ENCODE results near the gene ARMC2. TPM values are rescaled to one million over a fixed set of nuclear protein-coding genes. Genes with fewer than 3 reads are reported as not detected.

Gene ARMC2
- total RNA-seq, 1 donor from 2014 or later, result 2.9 TPM

DNA sequence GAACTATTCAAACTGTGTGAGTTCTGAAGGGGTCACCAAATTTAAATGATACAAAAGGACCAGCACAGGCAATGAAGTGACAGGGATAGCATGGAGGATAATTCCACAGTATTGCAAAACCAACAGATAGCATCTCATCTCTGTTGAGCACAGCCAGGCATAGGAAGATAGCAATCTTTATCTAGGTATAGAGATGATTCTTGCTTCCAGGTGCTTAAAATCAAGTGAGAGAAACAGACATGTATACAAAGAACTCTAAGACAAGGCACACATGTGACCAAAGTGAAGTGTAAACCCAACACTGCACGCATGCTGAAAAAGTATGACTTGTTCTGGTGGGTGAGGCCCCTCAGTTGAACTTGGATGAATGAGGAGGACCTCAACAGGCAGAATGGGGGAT, 48.4 kb upstream of the ARMC2 start:
- no peaks in the 10 kb centered on the region for H3F3A ChIP-seq (ENCODE audit: low read depth)
- no peak overlapping the region for H3K4me2 ChIP-seq
- peaks cover 14% of the 10 kb centered on the region for H3K4me1 ChIP-seq
- no peak overlapping the region for H3K27ac Mint-ChIP-seq
- no peak for DNase-seq (ENCODE audit: low spot score)
- no peak overlapping the region for H3K9ac ChIP-seq
- H3K27me3 Mint-ChIP-seq (ENCODE audit: insufficient read depth, low read depth), result no peaks in the 10 kb centered on the region
- no peaks in the 10 kb centered on the region for H3K36me3 Mint-ChIP-seq
- no peaks in the 10 kb centered on the region for H3K9me3 Mint-ChIP-seq
- no peaks in the 10 kb centered on the region for H3K36me3 ChIP-seq
- no peak overlapping the region for H3K4me3 Mint-ChIP-seq
- peaks cover 35% of the 10 kb centered on the region for H3K4me1 Mint-ChIP-seq
- no peak overlapping the region for H3K4me3 ChIP-seq
- no peaks in the 10 kb centered on the region for H3K9me3 ChIP-seq (ENCODE audit: low read depth)
- H3K27ac ChIP-seq, result no peak overlapping the region
- no peaks in the 10 kb centered on the region for H3K27me3 ChIP-seq
- H3K79me2 ChIP-seq (ENCODE audit: low read depth), result no peaks in the 10 kb centered on the region
- H4K20me1 ChIP-seq (ENCODE audit: low read depth), result no peaks in the 10 kb centered on the region
- no peak overlapping the region for H2AFZ ChIP-seq (replicated peaks)
- TF ChIP-seq EZH2 (IDR thresholded peaks at IDR 0.05), result no peak
- no peak for TF ChIP-seq EZH2phosphoT487 (IDR thresholded peaks at IDR 0.05)
- TF ChIP-seq, protein P1, sequence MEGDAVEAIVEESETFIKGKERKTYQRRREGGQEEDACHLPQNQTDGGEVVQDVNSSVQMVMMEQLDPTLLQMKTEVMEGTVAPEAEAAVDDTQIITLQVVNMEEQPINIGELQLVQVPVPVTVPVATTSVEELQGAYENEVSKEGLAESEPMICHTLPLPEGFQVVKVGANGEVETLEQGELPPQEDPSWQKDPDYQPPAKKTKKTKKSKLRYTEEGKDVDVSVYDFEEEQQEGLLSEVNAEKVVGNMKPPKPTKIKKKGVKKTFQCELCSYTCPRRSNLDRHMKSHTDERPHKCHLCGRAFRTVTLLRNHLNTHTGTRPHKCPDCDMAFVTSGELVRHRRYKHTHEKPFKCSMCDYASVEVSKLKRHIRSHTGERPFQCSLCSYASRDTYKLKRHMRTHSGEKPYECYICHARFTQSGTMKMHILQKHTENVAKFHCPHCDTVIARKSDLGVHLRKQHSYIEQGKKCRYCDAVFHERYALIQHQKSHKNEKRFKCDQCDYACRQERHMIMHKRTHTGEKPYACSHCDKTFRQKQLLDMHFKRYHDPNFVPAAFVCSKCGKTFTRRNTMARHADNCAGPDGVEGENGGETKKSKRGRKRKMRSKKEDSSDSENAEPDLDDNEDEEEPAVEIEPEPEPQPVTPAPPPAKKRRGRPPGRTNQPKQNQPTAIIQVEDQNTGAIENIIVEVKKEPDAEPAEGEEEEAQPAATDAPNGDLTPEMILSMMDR (IDR thresholded peaks at IDR 0.05), result no peak

DNA sequence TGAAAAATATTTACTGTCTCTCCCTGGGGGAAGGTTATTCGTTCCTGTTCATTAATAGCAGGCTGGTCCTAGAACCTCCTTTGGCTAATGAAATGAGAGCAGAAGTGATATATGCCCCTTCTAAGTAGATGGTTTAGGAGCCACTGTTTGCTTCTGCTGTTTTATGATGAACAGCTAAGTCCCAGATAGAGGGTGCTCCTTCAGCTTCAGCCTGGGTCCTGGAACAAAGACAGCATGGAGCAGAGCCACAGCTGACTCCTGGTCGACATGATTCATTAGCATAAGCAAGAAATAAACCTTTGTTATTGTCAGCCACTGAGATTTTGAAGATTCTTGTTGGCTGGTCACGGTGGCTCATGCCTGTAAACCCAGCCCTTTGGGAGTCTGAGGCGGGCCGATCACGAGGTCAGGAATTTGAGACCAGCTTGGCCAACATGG, 47.8 kb upstream of the ARMC2 start:
- Mint-ChIP-seq H3K27ac (no peak overlapping the region), H3K4me3 (no peak overlapping the region), H3K27me3 (ENCODE audit: insufficient read depth, low read depth) (peaks cover 1% of the 10 kb centered on the region), H3K4me1 (peaks cover 35% of the 10 kb centered on the region), H3K36me3 (no peaks in the 10 kb centered on the region), H3K9me3 (no peaks in the 10 kb centered on the region)
- Histone ChIP-seq H3K9me3 (ENCODE audit: low read depth) (no peaks in the 10 kb centered on the region), H4K20me1 (ENCODE audit: low read depth) (no peaks in the 10 kb centered on the region), H3K4me1 (peaks cover 14% of the 10 kb centered on the region), H3K9ac (no peak overlapping the region), H3K27me3 (no peaks in the 10 kb centered on the region), H2AFZ (replicated peaks) (no peak overlapping the region), H3K27ac (no peak overlapping the region), H3K4me2 (no peak overlapping the region), H3K4me3 (no peak overlapping the region), H3K36me3 (no peaks in the 10 kb centered on the region), H3F3A (ENCODE audit: low read depth) (no peaks in the 10 kb centered on the region), H3K79me2 (ENCODE audit: low read depth) (no peaks in the 10 kb centered on the region)
- TF ChIP-seq EZH2 (IDR thresholded peaks at IDR 0.05) (no peak), EZH2phosphoT487 (IDR thresholded peaks at IDR 0.05) (no peak)
- TF ChIP-seq, protein P1 (IDR thresholded peaks at IDR 0.05), result no peak
- DNase-seq (ENCODE audit: low spot score), result no peak

GRCh38 chr6:108801366-108801765, 46.9 kb upstream of the ARMC2 start:
- H3K36me3 ChIP-seq, result no peaks in the 10 kb centered on the region
- no peaks in the 10 kb centered on the region for H3K9me3 Mint-ChIP-seq
- no peak overlapping the region for H3K9ac ChIP-seq
- H2AFZ ChIP-seq (replicated peaks), result no peak overlapping the region
- H3K9me3 ChIP-seq (ENCODE audit: low read depth), result no peaks in the 10 kb centered on the region
- H4K20me1 ChIP-seq (ENCODE audit: low read depth), result no peaks in the 10 kb centered on the region
- H3K4me1 ChIP-seq, result peaks cover 14% of the 10 kb centered on the region
- H3K27me3 Mint-ChIP-seq (ENCODE audit: insufficient read depth, low read depth), result peaks cover 3% of the 10 kb centered on the region
- no peak for DNase-seq (ENCODE audit: low spot score)
- H3K27me3 ChIP-seq, result no peaks in the 10 kb centered on the region
- H3K79me2 ChIP-seq (ENCODE audit: low read depth), result no peaks in the 10 kb centered on the region
- H3K4me3 ChIP-seq, result no peak overlapping the region
- no peak for TF ChIP-seq EZH2phosphoT487 (IDR thresholded peaks at IDR 0.05)
- TF ChIP-seq EZH2 (IDR thresholded peaks at IDR 0.05), result no peak
- TF ChIP-seq, protein P1 (IDR thresholded peaks at IDR 0.05), result no peak
- H3K27ac Mint-ChIP-seq, result no peak overlapping the region
- H3K4me1 Mint-ChIP-seq, result peaks cover 39% of the 10 kb centered on the region
- H3K36me3 Mint-ChIP-seq, result no peaks in the 10 kb centered on the region
- no peak overlapping the region for H3K4me3 Mint-ChIP-seq
- no peaks in the 10 kb centered on the region for H3F3A ChIP-seq (ENCODE audit: low read depth)
- no peak overlapping the region for H3K4me2 ChIP-seq
- H3K27ac ChIP-seq, result no peak overlapping the region
